SU-DHL-6 (cell line): ENCODE results near the gene DHCR24.

Experiments used
- CTCF ChIP-seq: fragments of 200-600 bp; sonication (generic); IDR thresholded peaks from one replicate; pipeline ENCODE4 v1.5.1; 2017; ENCODE audit warnings: antibody characterized with exemption, mild to moderate bottlenecking, low read length, moderate library complexity; ENCODE audit not compliant: insufficient read depth, poor library complexity, severe bottlenecking
- EZH2phosphoT487 ChIP-seq: fragments of 200-600 bp; sonication (generic), shearing (Covaris generic); conservative IDR thresholded peaks from 2 replicates; pipeline ENCODE4 v1.6.1; 2018; ENCODE audit warnings: mild to moderate bottlenecking, antibody characterized with exemption, low read length, moderate library complexity, mixed read lengths

- TF ChIP-seq CTCF (no peak), EZH2phosphoT487 (no peak)
Observed at GRCh38 chr1:54904476-54905048, 17.6 kb upstream of the DHCR24 start.
